Posterior vena cava (tissue), 2 donors: ENCODE data around the gene GRK5. TPM values are rescaled to one million over a fixed set of nuclear protein-coding genes. Genes with fewer than 3 reads are reported as not detected.
A peak's percentile ranks its signal among the peaks of the same experiment; 100 is the strongest.

Experiments
- DNase-seq: peaks from one replicate; pipeline ENCODE4 v3.0.0-alpha.2; 2020; ENCODE audit warnings: low spot score
- intact Hi-C, 2 donors: fragments of 100-400 bp; cut with DNase I; formaldehyde crosslinking; loops; one replicate each; pipeline versions ENCODE4 v1.14.1 to v1.14.2; 2022 to 2023
- total RNA-seq, 2 donors: library from RNA; stranded (reverse); fragmentation: NEBNext Ultra II Directional; extraction: Animal tissue kit (Norgen Biotek cat#: 25700); gene quantifications; one replicate each; pipeline ENCODE4 v1.2.1, GENCODE V29; 2021
- donor health status: DM: yes; HTN: yes; CAD: no.
- donor health status: DM: yes; HTN: yes; CAD: no.

GRK5 gene
- total RNA-seq, 2 donors from 2014 or later = 40.0 to 57.5 TPM

- no peak for DNase-seq
- intact Hi-C loops = loop anchor here in 1 of 2 donors (10.0 kb wide), 1 partner anchor 106 kb away; no protein-coding TSS in a partner anchor
Measured at GRCh38 chr10:119410361-119411116, 203.2 kb downstream of the GRK5 start.

- intact Hi-C loops = loop anchor here in 1 of 2 donors (10.0 kb wide), 1 partner anchor 108 kb away; no protein-coding TSS in a partner anchor
Measured at GRCh38 chr10:119412244-119413092, 205.1 kb downstream of the GRK5 start.

DNA sequence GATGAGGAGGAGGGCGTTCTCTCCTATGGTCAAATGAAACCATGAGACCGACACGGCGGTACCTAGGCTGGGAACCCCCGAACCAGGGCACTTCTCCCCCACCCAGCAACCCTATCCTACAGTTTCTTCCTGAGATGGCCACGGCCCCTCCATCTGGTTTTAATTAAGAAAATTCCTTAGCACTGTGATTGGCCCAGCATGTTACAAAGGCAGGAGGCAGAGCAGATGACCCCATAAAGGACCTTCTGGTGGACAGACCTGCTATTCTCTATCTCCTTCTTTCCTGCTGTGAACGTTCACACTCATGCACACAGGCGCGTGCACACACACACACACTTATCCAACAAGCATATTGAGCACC, 205.7 kb downstream of the GRK5 start:
- intact Hi-C loops = loop anchor here in 1 of 2 donors (10.0 kb wide), 1 partner anchor 108 kb away; no protein-coding TSS in a partner anchor
- DNase-seq = no peak

More at GRCh38 chr10:119412244-119413092, 205.1 kb downstream of the GRK5 start:
- peak; percentile 90 for DNase-seq

DNA sequence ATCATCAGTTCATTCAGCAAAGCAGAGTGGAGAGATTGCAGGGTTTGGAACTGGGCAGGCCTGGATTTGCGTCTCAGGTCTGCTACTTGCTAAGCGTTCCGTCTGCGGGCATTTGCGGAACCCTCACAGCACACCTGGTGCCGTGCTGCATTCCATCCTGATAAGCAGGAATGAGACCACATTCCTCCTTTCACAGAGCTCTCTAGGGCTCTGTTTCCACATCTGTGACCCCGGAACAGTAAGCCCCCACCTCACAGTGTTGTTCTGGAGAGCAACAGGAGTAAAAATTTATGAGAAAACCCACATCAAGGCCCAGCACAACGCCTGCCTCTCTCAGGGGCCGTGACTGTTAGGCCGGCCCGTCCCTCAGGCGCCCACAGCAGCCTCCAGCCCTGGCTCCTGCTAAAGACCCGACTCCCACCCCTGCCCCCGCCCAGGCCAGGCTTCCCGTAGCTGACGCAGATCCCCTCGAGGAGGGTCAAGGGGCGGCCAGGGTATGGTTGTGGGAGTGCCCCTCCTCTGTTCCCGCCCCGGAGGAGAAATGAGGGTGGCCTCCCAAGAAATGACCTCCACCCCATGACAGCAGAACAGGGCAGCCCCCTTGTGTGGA, 206.2 kb downstream of the GRK5 start:
- intact Hi-C loops = loop anchor here in 1 of 2 donors (10.0 kb wide), 1 partner anchor 109 kb away; no protein-coding TSS in a partner anchor
- DNase-seq = no peak

DNA sequence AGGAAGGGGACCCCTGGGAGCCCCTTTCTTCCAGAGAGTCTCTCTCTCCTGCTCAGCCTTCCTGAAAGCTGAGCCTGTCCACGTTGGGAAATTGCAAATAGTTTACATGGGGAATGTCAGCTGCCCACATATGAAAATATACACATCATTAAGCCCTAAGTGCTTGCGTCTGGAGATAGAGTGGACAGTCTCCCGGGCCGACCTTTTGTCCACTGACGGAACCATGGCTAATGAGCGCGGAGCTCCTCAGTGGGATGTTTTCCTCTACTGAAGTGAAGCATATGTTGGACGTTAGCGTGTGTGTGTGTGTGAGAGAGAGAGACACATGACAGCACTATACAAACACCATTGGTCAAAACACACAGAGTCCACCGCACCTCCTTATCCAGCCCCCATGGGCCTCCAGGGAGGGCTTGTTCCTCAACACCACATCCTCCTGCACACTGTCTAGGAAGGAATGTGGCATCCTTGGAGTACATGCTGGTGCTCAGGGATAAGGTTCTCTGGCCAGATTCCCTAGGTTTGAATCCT, 206.8 kb downstream of the GRK5 start:
- intact Hi-C loops = loop anchor here in 1 of 2 donors (10.0 kb wide), 1 partner anchor 109 kb away; no protein-coding TSS in a partner anchor
- no peak for DNase-seq

- intact Hi-C loops = loop anchor here (5.0 to 10.0 kb wide), 2 partner anchors 110 to 213 kb away; no protein-coding TSS in a partner anchor
- DNase-seq = no peak
Measured at GRCh38 chr10:119415121-119415520, 207.8 kb downstream of the GRK5 start.

- no peak for DNase-seq
- intact Hi-C loops = loop anchor here (5.0 to 10.0 kb wide), 2 partner anchors 111 to 214 kb away; no protein-coding TSS in a partner anchor
Measured at GRCh38 chr10:119415536-119416503, 208.4 kb downstream of the GRK5 start.

DNA sequence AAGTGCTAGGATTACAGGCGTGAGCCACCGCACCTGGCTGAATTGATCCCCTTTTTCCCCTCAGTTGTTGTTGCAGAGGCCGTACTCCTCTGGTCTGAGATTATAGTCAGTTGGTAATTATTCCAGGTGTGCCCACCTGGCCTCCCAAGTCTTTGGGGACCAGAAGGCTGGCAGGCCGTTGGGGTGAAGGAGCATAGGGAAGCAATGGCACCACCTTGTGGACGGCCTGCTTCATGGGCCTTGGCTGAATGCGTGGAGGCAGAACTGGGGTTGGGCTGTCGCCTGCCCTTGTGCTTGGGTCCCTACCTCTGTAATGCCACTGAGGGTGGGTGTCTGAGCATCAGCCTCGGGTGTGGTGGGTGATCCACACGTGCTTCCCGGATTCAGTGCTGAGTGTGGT, 209.5 kb downstream of the GRK5 start:
- DNase-seq = peak; percentile 89
- intact Hi-C loops = loop anchor here (5.0 to 10.0 kb wide), 2 partner anchors 112 to 215 kb away; no protein-coding TSS in a partner anchor

- intact Hi-C loops = loop anchor here (5.0 to 10.0 kb wide), 2 partner anchors 113 to 216 kb away; no protein-coding TSS in a partner anchor
Measured at GRCh38 chr10:119417852-119418251, 210.5 kb downstream of the GRK5 start.

DNA sequence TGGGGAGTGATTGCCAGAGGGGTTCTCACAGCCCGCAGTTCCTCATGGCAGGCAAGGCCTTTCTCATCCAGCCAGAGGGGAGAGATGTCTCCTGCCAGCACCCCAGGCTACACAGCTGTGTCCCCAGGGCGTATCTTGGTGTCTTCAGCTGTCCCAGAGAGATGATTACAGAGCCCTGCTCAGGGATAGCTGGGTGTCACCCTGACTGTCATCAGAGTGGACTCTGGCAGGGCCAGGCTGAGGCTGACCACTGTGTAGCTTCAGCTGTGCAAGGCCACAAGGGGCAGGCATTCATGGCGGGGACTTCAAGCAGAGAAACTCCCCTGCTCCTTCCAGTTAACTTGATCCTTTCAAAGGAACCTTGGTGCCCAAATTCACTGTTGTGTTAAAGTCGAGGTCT, 211.0 kb downstream of the GRK5 start:
- intact Hi-C loops = loop anchor here (5.0 to 10.0 kb wide), 2 partner anchors 114 to 216 kb away; no protein-coding TSS in a partner anchor

More at GRCh38 chr10:119417852-119418251, 210.5 kb downstream of the GRK5 start:
- no peak for DNase-seq

GRCh38 chr10:119419931-119420330, 212.6 kb downstream of the GRK5 start:
- DNase-seq = no peak
- intact Hi-C loops = loop anchor here (5.0 to 10.0 kb wide), 2 partner anchors 115 to 218 kb away; no protein-coding TSS in a partner anchor

More for the DNA sequence above, 211.0 kb downstream of the GRK5 start:
- no peak for DNase-seq

DNA sequence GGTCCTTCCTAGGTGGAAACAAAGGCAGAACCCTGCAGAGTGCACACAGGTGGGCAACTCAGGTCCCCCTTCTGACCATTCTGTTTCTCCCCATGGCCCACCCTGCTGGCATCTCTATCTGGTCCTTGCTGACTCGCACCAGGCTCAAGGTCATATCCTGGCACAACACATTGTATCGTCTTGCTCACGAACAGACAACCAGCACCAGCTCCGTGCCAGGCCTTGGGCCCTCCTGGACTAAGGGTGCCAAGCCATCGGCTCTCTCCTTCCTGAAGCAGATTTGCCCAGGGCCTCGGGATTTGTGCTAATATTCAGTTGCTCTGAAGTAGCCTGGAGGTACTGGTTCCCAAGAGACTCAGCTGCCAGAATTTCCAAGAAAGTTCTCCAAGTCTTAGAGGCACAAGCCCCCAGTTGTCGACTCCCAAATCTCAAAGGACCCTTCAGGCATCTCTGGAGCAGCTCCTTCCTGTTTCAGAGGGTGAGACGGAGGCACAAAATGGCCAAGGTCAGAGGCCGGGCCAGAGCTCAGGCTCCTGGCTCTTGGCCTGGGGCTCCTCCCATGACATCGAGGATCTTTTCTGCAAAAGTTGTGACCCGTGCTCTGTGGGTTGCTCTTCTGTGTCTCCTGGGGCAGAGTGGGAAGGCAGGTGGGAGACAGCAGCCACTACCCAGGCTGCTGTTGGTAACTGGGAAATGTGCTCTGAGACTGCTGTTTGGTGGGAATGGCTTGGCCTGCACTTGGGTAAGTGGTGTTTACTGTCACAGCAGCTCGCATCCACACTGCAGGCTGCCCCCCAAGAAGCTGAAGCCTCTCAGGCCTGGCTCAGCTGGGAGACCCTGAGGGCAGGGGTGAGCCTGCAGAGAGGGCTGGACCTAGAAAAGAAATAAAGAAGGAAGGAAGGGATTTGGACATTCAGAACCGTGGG, 213.8 kb downstream of the GRK5 start:
- intact Hi-C loops = no loop called here

GRCh38 chr10:119421891-119422681, 214.7 kb downstream of the GRK5 start:
- intact Hi-C loops = no loop called here
- DNase-seq = no peak

More for the DNA sequence above, 213.8 kb downstream of the GRK5 start:
- DNase-seq = no peak

GRCh38 chr10:119422682-119423509, 215.5 kb downstream of the GRK5 start:
- intact Hi-C loops = no loop called here
- DNase-seq = no peak
